Neural cell (in vitro differentiated cells): Measurements from ENCODE around the gene ACHE.

Experiments
- CTCF ChIP-seq: fragments of 450-650 bp; IDR thresholded peaks from 2 replicates; pipeline ENCODE4 v1.5.1; 2014; ENCODE audit warnings: antibody characterized with exemption, mild to moderate bottlenecking, moderate library complexity; ENCODE audit not compliant: poor library complexity, severe bottlenecking
- EZH2 ChIP-seq: fragments of 200-600, 300-800 bp; shearing (Covaris generic), sonication (generic); IDR thresholded peaks from 2 replicates; pipeline ENCODE4 v1.6.1; 2014; ENCODE audit warnings: antibody characterized with exemption, low read length, borderline replicate concordance, mild to moderate bottlenecking; ENCODE audit not compliant: insufficient read depth, poor library complexity, severe bottlenecking
- POLR2AphosphoS5 ChIP-seq: IDR thresholded peaks from 2 replicates; pipeline ENCODE4 v1.6.1; 2012
- TAF1 ChIP-seq: IDR thresholded peaks from 2 replicates; pipeline ENCODE4 v1.6.1; 2012; ENCODE audit warnings: low read depth

- TF ChIP-seq EZH2: no peak
- no peak for TF ChIP-seq CTCF
- no peak for TF ChIP-seq TAF1
- TF ChIP-seq POLR2AphosphoS5: no peak
Measured at GRCh38 chr7:100893910-100894721, 1.6 kb downstream of the ACHE start.
